WTC11 (cell line): ENCODE measurements around the gene MAML3. TPM values are rescaled to one million over a fixed set of nuclear protein-coding genes. Genes with fewer than 3 reads are reported as not detected.

Experiments
- ATAC-seq: fragments of 200-7000 bp; cut with Tn5 transposase; 2 replicates; pipeline ENCODE4 v1.10.0; 2021; ENCODE audit warnings: mild to moderate bottlenecking, moderate library complexity
- CTCF ChIA-PET: fragments of 300-600 bp; sonication (Branson Sonifier 250); formaldehyde crosslinking; loops from one replicate; lab custom pipeline; 2021; ENCODE audit warnings: antibody characterized with exemption; lab: Charles Lee
- POLR2A ChIA-PET: fragments of 350-600 bp; sonication (Branson Sonifier 250); formaldehyde crosslinking; loops from one replicate; lab custom pipeline; 2021; ENCODE audit warnings: antibody characterized with exemption; lab: Charles Lee
- DNase-seq: peaks from one replicate; pipeline ENCODE4 v3.0.0; 2021; ENCODE audit warnings: low spot score
- H3K27ac Mint-ChIP-seq: 2 replicates; pipeline ENCODE4 v1.8.0; 2021; ENCODE audit warnings: mixed read lengths
- H3K27me3 Mint-ChIP-seq: 2 replicates; pipeline ENCODE4 v1.8.0; 2021; ENCODE audit warnings: low read depth, mild to moderate bottlenecking, moderate library complexity, mixed read lengths
- H3K36me3 Mint-ChIP-seq: 2 replicates; pipeline ENCODE4 v1.8.0; 2021; ENCODE audit warnings: mixed read lengths
- H3K4me1 Mint-ChIP-seq: 2 replicates; pipeline ENCODE4 v1.8.0; 2022; ENCODE audit warnings: mixed read lengths
- H3K4me3 Mint-ChIP-seq: 2 replicates; pipeline ENCODE4 v1.8.0; 2021; ENCODE audit warnings: mild to moderate bottlenecking, moderate library complexity, mixed read lengths
- H3K9me3 Mint-ChIP-seq: 2 replicates; pipeline ENCODE4 v1.8.0; 2021; ENCODE audit warnings: mixed read lengths
- CBFB ChIP-seq: sonication (generic); formaldehyde crosslinking; IDR thresholded peaks from 2 replicates; pipeline ENCODE4 v1.8.1; 2022; ENCODE audit warnings: mild to moderate bottlenecking, low read depth, missing genetic modification reagents
- EMX1 ChIP-seq: fragments of 250-450 bp; sonication (Bioruptor Pico); IDR thresholded peaks from 2 replicates; pipeline ENCODE4 v1.8.0; 2021; ENCODE audit warnings: mild to moderate bottlenecking
- FOXJ3 ChIP-seq: sonication (generic); formaldehyde crosslinking; IDR thresholded peaks from 2 replicates; pipeline ENCODE4 v1.9.0; 2021; ENCODE audit warnings: missing genetic modification reagents, mild to moderate bottlenecking, borderline replicate concordance
- FOXK1 ChIP-seq: sonication (generic); formaldehyde crosslinking; IDR thresholded peaks from 2 replicates; pipeline ENCODE4 v1.8.0; 2022; ENCODE audit warnings: mild to moderate bottlenecking, moderate library complexity, missing genetic modification reagents
- FOXP1 ChIP-seq: sonication (generic); formaldehyde crosslinking; IDR thresholded peaks from 2 replicates; pipeline ENCODE4 v1.8.0; 2022; ENCODE audit warnings: missing genetic modification reagents, mild to moderate bottlenecking, moderate library complexity, borderline replicate concordance
- GABPB1 ChIP-seq: sonication (generic); formaldehyde crosslinking; IDR thresholded peaks from 2 replicates; pipeline ENCODE4 v1.8.1; 2023; ENCODE audit warnings: mild to moderate bottlenecking, missing genetic modification reagents
- GRHL2 ChIP-seq: fragments of 250-450 bp; sonication (Bioruptor Pico); IDR thresholded peaks from 2 replicates; pipeline ENCODE4 v1.8.0; 2022; ENCODE audit warnings: mild to moderate bottlenecking, moderate library complexity; ENCODE audit not compliant: insufficient replicate concordance, severe bottlenecking
- NR2C2 ChIP-seq: sonication (generic); formaldehyde crosslinking; IDR thresholded peaks from 2 replicates; pipeline ENCODE4 v1.8.0; 2022; ENCODE audit warnings: mild to moderate bottlenecking, missing genetic modification reagents
- NR3C1 ChIP-seq: sonication (generic); formaldehyde crosslinking; conservative IDR thresholded peaks from 2 replicates; pipeline ENCODE4 v1.8.1; 2023; ENCODE audit warnings: low read depth, mild to moderate bottlenecking, missing genetic modification reagents
- RORB ChIP-seq: fragments of 250-450 bp; sonication (Bioruptor Pico); IDR thresholded peaks from 2 replicates; pipeline ENCODE4 v1.9.0; 2021; ENCODE audit warnings: mild to moderate bottlenecking
- SP1 ChIP-seq: sonication (generic); formaldehyde crosslinking; conservative IDR thresholded peaks from 2 replicates; pipeline ENCODE4 v1.8.1; 2022; ENCODE audit warnings: missing genetic modification reagents
- TCF7 ChIP-seq: sonication (generic); formaldehyde crosslinking; IDR thresholded peaks from 2 replicates; pipeline ENCODE4 v1.8.0; 2022; ENCODE audit warnings: mild to moderate bottlenecking, low read depth, missing genetic modification reagents, moderate library complexity
- TEAD4 ChIP-seq: sonication (generic); formaldehyde crosslinking; IDR thresholded peaks from 2 replicates; pipeline ENCODE4 v1.8.0; 2022; ENCODE audit warnings: mild to moderate bottlenecking, missing genetic modification reagents
- ZNF121 ChIP-seq: sonication (generic); formaldehyde crosslinking; IDR thresholded peaks from 2 replicates; pipeline ENCODE4 v1.8.0; 2023; ENCODE audit warnings: missing genetic modification reagents
- ZNF263 ChIP-seq: sonication (generic); formaldehyde crosslinking; IDR thresholded peaks from 2 replicates; pipeline ENCODE4 v1.8.1; 2022; ENCODE audit warnings: low read depth, mild to moderate bottlenecking, moderate library complexity, missing genetic modification reagents
- ZNF317 ChIP-seq: sonication (generic); formaldehyde crosslinking; IDR thresholded peaks from 2 replicates; pipeline ENCODE4 v1.8.1; 2023; ENCODE audit warnings: low read depth, mild to moderate bottlenecking, moderate library complexity, missing genetic modification reagents, borderline replicate concordance
- total RNA-seq: library from RNA; stranded (reverse); gene quantifications from 3 replicates; pipeline ENCODE4 v1.2.3, GENCODE V29; 2021
- TF ChIP-seq, protein P1 (sequence below): sonication (generic); formaldehyde crosslinking; IDR thresholded peaks from 2 replicates; pipeline ENCODE4 v1.8.1; 2022; ENCODE audit warnings: missing genetic modification reagents, borderline replicate concordance
- TF ChIP-seq, protein P2 (sequence below): sonication (generic); formaldehyde crosslinking; IDR thresholded peaks from 2 replicates; pipeline ENCODE4 v1.8.1; 2022; ENCODE audit warnings: low read depth, mild to moderate bottlenecking, moderate library complexity, missing genetic modification reagents, borderline replicate concordance
- TF ChIP-seq, protein P3 (sequence below): sonication (generic); formaldehyde crosslinking; IDR thresholded peaks from 2 replicates; pipeline ENCODE4 v1.8.0; 2022; ENCODE audit warnings: mild to moderate bottlenecking, missing genetic modification reagents
- TF ChIP-seq, protein P4 (sequence below): sonication (generic); formaldehyde crosslinking; IDR thresholded peaks from 2 replicates; pipeline ENCODE4 v1.8.0; 2023; ENCODE audit warnings: mild to moderate bottlenecking, missing genetic modification reagents

Gene MAML3
- total RNA-seq, 1 experiment from 2014 or later = 7.4 TPM

DNA sequence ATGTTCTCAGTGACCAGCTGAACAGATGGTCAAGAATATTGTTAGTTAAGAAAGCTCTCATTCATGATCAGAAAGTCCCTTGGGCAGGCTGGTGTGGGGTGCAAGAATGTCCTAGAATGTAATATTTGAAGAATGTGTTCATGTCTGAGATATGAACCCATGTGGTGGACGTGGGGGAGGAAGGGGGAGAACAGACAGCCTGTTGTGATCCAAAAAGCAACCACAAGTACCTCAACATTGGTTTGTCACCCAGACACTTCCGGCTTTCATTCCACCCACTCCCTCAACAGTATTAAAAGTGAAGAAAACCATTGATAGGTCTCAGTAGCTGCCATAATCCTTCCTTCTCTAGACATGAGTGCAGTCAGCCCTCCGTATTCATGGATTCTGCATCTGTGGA is 82.2 kb downstream of the MAML3 start:
- CTCF ChIA-PET = no interaction called here
- POLR2A ChIA-PET = no interaction called here
- ATAC-seq = no peak

DNA sequence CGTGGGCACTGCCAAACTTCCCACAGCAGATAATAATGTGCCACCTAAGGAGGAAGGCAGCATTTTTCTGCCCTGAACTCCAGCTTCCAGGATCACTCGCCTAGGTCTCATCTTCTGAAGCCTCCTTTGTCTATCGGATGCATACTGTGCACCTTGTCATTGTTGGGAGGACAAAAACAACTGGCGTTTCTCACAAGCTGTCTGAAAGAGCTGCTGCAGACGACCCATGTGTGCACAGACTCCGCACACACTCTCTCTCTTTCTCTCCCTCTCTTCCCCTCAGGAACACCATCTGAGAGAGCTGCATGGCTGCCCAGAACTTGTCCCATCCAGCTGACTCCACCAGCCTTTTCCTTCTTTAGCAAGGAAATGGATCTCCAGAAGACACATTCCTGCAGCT is 83.0 kb downstream of the MAML3 start:
- no peaks in the 10 kb centered on the region for H3K36me3 Mint-ChIP-seq
- H3K27ac Mint-ChIP-seq = no peak overlapping the region; the same call in none of the 2 replicates
- no peaks in the 10 kb centered on the region for H3K27me3 Mint-ChIP-seq
- ChIA-PET CTCF (interaction anchor here (0.8 kb wide), 1 partner anchor 19 kb away, joined by 4 read pairs; no protein-coding TSS in a partner anchor), POLR2A (interaction anchor here (0.7 kb wide), 1 partner anchor 73 kb away, joined by 3 read pairs; no protein-coding TSS in a partner anchor)
- ATAC-seq = no peak
- peaks cover 4% of the 10 kb centered on the region; the same call in 1 of the 2 replicates for H3K9me3 Mint-ChIP-seq
- TF ChIP-seq SP1 (CRISPR knock-in tag) (no peak), EMX1 (no peak), FOXK1 (no peak), GRHL2 (CRISPR knock-in tag) (no peak), NR2C2 (CRISPR knock-in tag) (no peak), TEAD4 (CRISPR knock-in tag) (no peak), ZNF263 (no peak), FOXJ3 (CRISPR knock-in tag) (no peak), ZNF317 (CRISPR knock-in tag) (no peak), CBFB (no peak), NR3C1 (no peak), ZNF121 (CRISPR knock-in tag) (no peak), TCF7 (no peak), RORB (CRISPR knock-in tag) (no peak), GABPB1 (no peak)
- TF ChIP-seq, protein P1, sequence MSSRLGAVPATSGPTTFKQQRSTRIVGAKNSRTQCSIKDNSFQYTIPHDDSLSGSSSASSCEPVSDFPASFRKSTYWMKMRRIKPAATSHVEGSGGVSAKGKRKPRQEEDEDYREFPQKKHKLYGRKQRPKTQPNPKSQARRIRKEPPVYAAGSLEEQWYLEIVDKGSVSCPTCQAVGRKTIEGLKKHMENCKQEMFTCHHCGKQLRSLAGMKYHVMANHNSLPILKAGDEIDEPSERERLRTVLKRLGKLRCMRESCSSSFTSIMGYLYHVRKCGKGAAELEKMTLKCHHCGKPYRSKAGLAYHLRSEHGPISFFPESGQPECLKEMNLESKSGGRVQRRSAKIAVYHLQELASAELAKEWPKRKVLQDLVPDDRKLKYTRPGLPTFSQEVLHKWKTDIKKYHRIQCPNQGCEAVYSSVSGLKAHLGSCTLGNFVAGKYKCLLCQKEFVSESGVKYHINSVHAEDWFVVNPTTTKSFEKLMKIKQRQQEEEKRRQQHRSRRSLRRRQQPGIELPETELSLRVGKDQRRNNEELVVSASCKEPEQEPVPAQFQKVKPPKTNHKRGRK (CRISPR knock-in tag) = no peak
- TF ChIP-seq, protein P2, sequence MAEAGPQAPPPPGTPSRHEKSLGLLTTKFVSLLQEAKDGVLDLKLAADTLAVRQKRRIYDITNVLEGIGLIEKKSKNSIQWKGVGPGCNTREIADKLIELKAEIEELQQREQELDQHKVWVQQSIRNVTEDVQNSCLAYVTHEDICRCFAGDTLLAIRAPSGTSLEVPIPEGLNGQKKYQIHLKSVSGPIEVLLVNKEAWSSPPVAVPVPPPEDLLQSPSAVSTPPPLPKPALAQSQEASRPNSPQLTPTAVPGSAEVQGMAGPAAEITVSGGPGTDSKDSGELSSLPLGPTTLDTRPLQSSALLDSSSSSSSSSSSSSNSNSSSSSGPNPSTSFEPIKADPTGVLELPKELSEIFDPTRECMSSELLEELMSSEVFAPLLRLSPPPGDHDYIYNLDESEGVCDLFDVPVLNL (CRISPR knock-in tag) = no peak
- TF ChIP-seq, protein P3, sequence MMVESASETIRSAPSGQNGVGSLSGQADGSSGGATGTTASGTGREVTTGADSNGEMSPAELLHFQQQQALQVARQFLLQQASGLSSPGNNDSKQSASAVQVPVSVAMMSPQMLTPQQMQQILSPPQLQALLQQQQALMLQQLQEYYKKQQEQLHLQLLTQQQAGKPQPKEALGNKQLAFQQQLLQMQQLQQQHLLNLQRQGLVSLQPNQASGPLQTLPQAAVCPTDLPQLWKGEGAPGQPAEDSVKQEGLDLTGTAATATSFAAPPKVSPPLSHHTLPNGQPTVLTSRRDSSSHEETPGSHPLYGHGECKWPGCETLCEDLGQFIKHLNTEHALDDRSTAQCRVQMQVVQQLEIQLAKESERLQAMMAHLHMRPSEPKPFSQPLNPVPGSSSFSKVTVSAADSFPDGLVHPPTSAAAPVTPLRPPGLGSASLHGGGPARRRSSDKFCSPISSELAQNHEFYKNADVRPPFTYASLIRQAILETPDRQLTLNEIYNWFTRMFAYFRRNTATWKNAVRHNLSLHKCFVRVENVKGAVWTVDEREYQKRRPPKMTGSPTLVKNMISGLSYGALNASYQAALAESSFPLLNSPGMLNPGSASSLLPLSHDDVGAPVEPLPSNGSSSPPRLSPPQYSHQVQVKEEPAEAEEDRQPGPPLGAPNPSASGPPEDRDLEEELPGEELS (CRISPR knock-in tag) = no peak
- TF ChIP-seq, protein P4, sequence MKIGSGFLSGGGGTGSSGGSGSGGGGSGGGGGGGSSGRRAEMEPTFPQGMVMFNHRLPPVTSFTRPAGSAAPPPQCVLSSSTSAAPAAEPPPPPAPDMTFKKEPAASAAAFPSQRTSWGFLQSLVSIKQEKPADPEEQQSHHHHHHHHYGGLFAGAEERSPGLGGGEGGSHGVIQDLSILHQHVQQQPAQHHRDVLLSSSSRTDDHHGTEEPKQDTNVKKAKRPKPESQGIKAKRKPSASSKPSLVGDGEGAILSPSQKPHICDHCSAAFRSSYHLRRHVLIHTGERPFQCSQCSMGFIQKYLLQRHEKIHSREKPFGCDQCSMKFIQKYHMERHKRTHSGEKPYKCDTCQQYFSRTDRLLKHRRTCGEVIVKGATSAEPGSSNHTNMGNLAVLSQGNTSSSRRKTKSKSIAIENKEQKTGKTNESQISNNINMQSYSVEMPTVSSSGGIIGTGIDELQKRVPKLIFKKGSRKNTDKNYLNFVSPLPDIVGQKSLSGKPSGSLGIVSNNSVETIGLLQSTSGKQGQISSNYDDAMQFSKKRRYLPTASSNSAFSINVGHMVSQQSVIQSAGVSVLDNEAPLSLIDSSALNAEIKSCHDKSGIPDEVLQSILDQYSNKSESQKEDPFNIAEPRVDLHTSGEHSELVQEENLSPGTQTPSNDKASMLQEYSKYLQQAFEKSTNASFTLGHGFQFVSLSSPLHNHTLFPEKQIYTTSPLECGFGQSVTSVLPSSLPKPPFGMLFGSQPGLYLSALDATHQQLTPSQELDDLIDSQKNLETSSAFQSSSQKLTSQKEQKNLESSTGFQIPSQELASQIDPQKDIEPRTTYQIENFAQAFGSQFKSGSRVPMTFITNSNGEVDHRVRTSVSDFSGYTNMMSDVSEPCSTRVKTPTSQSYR (CRISPR knock-in tag) = no peak
- DNase-seq = no peak
- H3K4me1 Mint-ChIP-seq = peaks cover 14% of the 10 kb centered on the region
- no peak overlapping the region for H3K4me3 Mint-ChIP-seq

More for the DNA sequence above, 82.2 kb downstream of the MAML3 start:
- Mint-ChIP-seq H3K27ac (no peak overlapping the region), H3K27me3 (no peaks in the 10 kb centered on the region), H3K4me1 (peaks cover 14% of the 10 kb centered on the region), H3K36me3 (no peaks in the 10 kb centered on the region), H3K9me3 (peaks cover 4% of the 10 kb centered on the region; the same call in 1 of the 2 replicates), H3K4me3 (no peak overlapping the region)
- DNase-seq = no peak
- no peak for TF ChIP-seq FOXP1 (CRISPR knock-in tag)
- TF ChIP-seq SP1 (CRISPR knock-in tag) = no peak
- TF ChIP-seq, all 79 proteins: peak for 0
